ENCODE measurements around the gene RFLNA.

The RFLNA gene

DNA sequence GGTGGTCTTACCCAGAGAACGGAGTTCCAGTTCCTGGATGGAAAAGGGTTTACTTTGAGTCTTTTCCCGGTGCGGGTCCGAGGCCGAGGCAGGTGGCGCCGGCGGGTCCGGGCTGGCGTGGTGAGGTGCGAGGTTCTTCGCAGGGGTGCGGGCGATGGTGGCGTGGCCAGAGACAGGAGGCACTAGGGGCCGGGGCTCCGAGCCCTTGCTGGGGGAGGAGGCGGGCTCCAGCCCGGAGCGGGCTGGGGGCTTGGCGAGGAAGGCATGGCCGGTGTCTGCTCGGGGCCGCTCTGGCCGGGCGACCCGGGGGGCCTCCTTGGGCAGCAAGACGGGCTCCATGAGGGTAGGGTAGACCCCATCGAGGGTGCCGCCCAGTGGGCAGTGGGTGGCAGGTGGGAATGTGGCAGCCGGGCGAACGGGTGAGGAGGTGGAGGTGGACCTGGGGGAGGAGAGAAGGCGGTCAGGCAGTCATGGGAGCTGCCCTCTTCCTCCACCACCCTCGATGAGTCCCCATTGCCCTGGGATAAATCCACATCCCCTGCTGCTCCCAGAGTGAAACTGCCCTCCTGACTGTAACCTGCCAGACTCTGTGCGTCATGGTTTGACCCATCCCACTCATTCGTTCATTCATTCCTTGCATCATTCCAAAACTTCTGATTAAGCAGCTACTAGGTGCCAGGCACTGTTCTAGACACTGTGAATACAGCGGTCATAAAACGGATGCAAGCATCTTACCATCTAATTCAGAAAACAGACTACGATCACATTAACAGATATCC lies 42.0 kb downstream of the RFLNA start:
- DNase-seq (ENCODE audit: low read depth): no peak

DNA sequence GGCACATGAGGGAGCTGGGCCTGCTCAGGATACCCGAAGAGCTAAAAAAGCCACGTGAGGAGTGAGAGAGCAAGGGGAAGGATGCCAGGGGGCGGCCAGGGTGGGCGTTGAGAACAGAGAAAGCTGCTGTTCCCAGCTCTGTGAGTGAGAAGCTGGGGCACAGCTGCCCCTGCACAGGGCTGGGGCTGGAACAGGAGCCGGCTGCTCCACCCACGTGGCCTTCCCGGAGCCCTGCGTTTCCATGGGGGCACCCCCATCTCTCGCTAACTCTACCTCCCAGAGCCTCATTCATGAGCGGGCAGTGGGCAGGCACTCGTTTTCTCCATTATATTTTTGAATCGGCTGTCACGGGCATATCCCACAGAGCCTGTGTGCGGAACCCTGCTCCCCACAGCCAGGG lies 42.7 kb downstream of the RFLNA start:
- DNase-seq (ENCODE audit: low read depth): no peak

DNA sequence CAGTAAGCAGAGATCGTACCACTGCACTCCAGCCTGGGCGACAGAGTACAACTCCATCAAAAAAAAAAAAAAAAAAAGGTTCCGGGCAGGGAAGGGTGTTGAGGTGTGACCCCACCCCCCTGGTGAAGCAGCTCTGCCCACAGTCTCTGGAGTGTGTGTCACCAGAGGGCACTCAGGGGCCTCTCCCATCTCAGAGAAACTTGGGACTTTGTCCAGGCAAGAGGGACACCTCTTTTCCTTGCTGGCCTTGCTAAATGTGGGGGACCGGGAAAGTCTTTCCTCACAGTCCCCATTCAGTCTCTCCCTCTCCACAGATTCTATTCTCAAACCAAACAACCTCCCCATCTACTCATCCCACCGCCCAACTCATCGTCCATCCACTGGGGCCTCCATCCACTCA lies 43.6 kb downstream of the RFLNA start:
- no peak for DNase-seq (ENCODE audit: low read depth)

DNA sequence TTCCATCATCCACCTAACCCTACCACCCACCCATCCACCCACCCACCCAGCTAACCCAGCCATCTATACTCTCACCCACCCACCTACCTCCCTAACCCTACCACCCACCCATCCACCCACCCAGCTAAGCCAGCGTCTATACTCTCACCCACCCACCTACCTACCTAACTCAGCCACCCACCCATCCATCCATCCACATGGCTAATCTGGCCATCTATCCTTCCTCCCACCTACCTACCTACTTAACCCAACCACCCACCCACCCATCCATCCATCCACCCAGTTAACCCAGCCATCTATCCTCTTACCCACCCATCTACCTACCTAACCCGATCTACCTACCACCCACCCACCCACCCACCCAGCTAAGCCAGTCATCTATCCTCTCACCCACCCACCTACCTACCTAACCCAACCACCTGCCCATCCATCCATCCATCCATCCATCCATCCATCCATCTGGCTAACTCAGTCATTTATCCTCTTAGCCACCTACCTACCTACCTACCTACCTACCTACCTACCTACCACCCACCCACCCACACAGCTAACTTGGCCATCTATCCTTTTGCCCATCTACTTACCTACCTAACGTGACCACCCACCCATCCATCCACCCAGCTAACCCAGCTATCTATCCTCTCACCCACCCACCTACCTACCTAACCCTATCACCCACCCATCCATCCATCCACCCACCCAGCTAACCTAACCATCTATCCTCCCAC lies 44.1 kb downstream of the RFLNA start:
- no peak for DNase-seq (ENCODE audit: low read depth)

DNA sequence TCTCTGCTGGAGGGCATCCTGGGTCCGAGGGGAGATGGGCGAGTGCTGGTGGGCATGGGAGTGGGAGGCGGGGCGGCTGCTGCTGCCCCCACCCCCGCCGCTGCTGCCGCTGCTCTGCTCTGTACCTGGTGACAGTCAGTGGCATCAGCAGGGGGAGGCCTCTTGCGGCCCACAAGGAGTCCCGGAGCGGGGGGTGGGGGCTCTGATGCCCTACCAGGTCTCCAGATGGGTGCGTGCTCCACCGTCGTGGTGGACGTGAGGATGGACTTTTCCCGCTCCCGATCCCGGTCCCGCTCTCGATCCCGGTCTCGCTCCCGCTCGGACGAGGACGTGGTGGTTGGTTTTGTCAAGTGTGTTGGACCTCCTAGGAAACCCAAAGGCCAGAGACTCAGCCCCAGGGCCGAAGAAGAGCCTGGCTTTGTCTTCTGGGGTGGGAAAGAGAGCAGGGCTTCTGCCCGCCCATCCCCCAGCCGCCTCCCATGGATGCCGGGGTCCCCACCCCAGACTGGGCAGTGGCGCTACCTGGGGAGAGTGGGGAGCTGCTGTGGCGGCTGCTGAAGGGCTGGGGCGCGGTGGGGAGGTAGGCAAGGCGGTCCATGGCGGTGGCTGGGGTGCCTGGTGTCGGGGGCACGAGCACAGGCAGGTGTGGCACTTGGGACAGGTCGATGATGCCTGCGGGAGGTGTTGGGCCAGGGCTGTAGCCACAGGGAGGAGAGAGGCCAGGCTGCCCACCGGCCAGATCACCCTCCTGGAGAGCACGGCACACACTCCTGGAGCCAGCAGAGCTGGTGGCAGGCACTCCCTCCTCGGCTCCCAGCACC lies 45.4 kb downstream of the RFLNA start:
- DNase-seq (ENCODE audit: low read depth): no peak

DNA sequence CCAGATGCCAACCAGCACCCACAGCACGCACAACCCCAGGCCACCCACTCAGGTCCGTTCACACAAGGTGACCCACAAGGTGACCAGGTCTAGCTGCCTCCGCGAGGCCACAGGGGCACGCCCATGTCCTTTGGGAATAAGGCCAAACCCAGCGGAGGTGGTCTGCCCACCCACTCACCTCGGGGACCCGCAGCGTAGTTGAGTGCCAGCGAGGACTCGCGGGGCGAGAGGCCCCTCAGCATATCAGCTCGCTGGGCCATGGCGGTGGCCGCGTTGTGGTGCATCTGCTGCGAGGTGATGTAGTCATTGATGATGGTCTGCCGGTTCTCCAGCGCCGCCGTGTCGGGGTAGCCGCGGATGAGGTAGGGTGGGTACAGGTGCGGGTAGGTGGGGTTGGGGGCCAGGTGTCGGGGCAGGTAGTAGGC lies 46.8 kb downstream of the RFLNA start:
- DNase-seq (ENCODE audit: low read depth): no peak

DNA sequence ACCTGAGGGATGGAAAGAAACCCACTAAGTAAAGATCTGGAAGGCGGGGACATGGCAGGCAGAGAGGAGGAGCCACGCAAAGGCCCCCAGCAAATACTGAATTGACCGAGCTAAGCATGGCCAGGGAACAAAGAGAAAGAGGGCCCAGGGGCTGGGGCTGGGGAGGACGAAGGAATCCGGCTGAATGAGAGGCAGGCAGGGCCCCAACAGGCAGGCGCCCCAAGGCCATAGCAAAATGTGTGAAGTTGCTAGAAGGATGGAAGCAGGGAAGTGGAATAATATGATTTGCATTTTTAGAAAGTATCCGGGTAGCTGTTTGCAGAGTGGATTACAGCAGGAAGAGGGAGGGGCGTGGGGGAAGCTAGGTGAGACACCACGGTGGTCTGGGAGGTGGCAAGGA lies 49.1 kb downstream of the RFLNA start:
- no peak for DNase-seq (ENCODE audit: low read depth)

DNA sequence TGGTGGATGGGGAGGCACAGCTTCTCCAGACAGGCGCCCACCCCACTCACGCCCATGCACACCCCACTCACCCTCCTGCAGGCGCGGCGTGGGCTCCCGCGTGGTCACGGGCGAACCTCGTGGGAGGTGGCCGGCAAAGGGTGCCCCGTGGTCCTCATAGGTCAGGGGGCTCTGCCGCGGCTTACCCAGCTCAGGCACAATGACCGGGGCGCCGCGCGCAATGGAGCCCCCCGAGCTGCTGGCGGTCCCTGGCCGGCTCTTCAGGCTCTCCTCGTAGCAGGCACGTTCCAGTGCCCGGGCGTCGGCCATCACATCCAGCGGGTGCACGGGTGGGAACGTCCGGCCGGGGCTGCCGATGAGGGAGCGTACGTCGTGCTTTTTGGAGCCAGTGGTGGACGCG lies 49.6 kb downstream of the RFLNA start:
- DNase-seq (ENCODE audit: low read depth): no peak

DNA sequence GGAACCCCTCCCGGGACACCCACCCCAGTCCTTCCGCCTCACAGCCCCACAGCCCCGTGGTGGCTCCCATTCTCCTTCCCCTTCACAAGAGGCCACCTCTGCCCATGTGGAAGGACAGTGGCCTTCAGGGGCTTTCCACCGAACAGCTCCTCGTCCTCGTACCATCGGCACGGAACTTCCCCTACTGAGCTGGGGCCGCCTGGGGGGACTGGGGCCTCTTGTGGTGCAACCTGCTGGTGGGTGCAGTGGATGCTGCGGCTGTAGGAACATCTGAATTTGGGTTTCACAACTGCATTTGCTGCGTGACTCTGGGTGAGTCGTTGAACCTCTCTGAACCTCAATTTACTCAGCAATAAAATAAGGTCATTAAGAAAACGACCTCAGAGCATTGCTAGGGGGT lies 50.9 kb downstream of the RFLNA start:
- no peak for DNase-seq (ENCODE audit: low read depth)

DNA sequence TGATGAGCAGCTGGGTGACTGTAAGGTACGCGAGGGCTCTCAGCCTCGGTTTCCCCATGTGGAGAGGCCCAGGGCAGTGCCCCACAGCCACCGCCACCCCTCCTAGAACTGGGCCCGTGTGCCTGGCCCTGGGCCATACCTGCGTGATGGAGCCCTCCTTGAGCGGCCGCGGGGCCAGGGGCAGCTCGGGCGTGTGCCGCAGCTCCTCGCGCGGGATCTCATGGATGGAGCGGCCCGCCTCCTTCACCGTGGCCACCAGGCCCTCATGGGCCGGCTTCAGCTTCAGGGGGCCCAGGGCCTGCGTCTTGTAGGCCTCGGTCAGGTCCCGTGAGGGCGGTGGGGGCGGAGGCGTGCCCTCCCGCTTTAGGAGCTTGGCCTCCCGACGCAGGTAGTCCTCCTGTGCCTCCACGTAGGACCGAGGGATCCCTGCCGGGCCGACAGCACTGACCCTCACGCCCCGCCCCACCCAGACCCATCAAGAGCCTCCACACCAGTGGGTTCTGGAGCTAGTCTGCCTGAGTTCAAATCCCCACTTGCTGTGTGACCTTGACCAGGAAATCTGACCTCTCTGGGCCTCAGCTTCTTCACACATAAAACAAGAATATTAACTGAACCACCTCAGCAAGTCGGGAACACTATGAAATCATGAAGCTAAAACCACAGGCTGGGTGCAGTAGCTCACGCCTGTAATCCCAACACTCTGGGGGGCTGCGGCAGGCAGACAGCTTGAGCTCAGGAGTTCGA lies 51.7 kb downstream of the RFLNA start:
- no peak for DNase-seq (ENCODE audit: low read depth)

DNA sequence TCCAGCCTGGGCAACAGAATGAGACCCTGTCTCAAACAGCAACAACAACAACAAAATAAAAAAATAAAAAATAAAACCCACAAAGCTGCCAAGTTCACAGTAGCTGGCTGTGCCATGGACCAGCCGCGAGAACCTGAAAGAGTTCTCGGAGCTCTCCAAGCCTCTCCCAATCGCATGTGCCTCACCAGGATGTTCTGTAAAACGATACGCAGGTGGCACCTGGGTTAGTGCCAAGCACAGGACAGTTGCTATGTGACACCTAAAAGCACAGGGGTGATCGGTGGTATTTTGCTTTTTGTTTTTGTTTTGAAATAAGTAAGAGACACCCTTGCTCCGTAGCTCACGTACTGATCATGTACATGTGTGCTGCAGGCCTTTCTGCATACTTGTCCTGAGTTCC lies 52.4 kb downstream of the RFLNA start:
- DNase-seq (ENCODE audit: low read depth): no peak

DNA sequence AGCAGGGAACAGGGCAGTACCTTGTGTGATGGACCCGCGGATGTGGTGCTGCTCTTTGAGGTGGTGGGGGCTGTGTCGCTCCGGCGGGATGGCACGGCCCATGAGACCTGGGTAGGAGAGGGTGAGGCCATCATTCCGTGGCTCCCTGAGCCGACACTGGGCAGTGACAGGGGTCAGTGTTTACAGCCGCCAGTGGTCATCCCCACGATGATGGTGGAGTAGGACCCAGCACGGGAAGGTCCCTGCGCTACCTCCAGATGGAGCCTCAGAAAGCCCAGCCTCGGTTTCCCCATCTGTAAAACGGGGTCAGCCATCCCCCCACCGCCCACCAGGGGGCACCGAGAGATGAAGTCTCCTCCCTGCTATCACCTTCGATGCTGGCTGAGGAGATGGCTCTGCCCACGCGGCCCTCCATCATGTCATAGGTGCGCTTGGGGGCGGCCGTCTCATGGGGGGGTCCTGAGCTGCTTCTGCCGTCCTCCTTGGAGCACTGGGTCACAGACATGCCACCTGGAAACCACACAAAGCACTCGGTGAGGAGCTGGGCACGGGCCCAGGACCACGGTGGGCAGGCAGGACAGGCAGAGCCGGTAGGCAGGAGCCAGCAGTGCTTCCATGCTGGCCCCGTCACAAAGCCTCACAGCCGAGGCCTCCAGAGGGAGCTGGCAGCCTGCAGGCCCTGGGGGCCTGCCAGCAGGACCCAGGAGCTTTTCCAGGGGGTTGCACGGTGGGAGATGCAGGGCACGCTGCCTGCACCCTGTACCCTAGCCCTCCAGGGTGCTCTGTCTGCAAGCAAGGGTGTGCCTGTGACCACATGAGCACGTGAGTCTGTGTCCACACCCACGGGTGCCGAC lies 53.1 kb downstream of the RFLNA start:
- peak; percentile 28 for DNase-seq (ENCODE audit: low read depth)

DNA sequence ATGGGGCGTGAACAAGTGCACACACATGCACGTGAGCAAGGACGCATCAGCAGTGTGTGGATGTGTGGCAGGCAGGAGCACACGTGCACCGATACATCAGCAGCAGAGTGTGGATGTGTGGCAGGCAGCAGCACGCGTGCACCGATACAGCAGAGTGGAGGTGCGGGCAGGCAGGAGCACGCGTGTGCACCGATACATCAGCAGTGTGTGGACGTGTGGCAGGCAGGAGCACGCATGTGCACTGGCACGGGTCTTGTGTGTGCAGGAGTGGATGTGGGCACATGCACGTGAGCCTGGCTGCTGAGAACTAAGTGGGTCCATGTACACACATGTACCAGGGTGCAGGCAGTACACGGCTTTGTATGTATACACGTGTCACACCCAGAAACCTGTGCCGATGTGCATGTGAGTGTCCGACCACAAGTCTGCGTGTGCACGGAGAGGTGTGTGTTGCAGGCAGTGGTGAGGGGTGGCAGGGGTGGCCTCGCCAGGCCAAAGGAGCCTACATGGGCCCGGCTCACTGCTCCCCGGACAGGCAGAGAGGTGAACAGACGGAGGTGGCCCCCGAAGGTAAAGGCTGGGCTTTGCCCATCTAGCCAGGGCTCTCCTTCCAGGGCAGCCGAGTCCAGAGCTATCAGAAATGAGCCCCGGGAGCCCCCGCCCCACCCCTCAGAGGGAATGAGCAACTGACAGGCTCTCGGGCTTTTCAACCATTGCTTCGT lies 53.9 kb downstream of the RFLNA start:
- no peak for DNase-seq (ENCODE audit: low read depth)

DNA sequence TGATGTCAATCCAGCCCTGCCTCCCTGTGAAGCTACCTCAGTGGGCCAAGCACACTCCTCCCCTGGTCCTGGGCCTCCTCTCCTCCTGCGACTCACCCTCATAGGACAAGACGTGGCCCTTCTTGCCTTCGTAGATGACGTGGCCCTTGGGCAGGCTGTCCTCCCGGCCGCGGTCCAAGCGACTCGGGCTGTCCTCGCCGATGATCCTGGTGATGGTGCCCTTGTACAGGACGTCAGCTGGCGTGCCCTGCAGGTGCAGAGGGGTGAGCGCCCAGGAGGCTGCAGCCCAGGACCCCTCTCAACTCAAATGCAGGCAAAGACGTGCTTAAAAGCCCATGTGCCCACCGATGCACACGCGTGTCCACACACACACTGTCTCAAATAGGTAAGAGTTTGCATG lies 55.6 kb downstream of the RFLNA start:
- no peak for DNase-seq (ENCODE audit: low read depth)

DNA sequence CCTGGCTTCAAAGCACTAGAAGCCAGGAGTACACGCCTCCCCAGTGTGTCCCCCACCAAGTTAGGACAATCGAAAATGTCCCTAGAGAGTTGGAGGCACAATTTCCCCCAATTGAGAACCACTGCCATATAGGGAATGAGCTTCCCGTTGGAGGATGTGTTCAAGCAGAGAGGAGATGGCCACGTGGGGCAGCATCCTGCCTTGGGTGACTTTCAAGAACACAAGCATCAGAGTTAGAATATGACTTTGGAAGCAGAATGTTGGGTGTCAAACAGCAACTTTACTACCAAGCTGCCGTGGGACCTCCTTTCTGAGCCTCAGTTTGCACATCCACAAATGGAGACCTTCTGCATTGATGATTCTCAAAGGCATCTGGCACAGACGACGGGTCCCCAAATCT lies 56.5 kb downstream of the RFLNA start:
- no peak for DNase-seq (ENCODE audit: low read depth)

DNA sequence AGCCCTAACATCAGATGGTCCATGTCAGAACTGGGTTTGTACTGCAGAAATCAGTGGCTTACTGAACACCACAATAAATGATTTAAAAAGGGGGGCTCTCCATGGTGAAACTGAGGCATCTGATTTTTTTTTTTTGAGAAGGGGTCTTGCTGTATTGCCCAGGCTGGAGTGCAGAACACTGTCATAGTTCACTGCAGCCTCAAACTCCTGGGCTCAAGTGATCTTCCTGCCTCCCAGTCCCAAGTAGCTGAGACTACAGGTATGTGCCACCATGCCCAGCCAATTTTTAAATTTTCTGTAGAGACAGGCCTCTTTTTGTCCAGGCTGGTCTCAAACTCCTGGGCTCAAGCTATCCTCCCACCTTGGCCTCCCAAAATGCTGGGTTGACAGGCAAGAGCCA lies 57.4 kb downstream of the RFLNA start:
- no peak for DNase-seq (ENCODE audit: low read depth)

DNA sequence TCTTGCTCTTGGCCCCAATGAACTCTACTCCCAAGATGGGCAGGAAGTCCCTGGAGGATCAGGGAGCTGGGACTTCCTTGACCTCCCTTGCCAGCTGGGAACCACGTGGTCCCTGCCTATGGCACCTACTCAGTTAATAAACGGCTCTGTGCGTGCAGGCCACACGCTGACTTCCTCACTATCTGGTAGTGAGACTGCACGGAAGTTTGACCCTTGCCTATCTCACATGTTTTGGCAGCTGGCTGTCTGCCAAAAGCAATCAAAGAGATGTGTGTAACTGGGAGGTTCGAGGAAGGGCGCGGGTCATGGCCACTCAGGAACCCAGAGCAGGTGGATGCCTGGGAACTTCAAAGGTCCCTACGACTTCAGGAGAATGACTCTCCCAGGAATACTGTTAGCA lies 57.9 kb downstream of the RFLNA start:
- DNase-seq (ENCODE audit: low read depth): no peak

DNA sequence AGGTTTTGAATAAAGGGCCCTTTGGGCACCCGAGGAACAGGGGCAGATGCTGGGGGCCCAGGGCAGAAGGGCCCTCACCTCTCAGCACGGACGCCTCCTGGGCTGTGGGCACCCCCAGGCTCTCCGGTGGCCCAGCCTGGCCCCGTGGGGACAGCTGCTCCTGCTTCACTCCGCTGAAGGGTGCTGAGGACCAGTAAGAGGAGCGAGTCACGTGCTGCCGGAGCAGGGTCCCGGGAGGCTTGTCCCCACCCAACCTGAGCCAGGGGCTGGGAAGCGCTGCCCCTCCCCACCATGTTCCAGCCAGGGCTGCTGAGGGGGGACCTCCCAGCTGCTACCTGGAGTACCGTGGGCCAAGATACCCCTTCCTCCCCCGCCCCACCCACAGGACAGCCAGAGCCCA lies 59.5 kb downstream of the RFLNA start:
- no peak for DNase-seq (ENCODE audit: low read depth)

DNA sequence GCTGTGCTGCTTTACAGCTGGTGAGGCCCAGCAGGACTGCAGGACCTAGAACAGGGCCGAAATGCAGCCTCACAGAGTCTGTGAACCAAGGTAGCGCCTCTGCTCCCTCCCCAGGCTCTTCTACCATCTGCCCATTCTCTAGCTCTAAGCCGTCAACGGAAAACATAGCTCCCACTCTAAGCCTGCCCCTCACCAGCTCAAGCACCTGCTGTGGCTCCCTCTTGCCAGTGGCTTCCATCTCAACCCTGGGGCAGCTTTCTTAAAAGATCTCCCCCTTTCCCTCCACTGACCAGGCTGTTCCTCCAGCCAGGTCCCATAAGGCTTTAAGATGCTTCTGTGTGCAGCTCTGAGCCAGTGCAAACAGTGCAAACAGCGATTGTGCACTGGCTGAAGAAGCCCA lies 61.3 kb downstream of the RFLNA start:
- no peak for DNase-seq (ENCODE audit: low read depth)

DNA sequence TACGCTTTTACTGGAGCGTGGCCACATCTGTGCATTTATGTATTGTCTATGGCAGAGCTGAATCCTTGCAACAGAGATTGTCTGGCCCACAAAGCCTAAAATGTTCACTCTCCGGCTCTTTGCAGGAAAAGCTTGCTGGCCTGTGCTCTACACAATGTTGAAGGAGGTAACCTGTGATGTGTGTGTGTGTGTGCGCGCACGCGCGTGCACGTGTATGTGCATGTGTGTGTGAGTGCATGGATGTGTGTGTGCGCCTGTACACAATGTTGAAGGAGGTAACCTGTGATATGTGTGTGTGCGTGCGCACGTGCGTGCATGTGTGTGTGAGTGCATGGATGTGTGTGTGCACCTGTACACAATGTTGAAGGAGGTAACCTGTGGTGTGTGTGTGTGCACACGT lies 62.7 kb downstream of the RFLNA start:
- DNase-seq (ENCODE audit: low read depth): no peak

DNA sequence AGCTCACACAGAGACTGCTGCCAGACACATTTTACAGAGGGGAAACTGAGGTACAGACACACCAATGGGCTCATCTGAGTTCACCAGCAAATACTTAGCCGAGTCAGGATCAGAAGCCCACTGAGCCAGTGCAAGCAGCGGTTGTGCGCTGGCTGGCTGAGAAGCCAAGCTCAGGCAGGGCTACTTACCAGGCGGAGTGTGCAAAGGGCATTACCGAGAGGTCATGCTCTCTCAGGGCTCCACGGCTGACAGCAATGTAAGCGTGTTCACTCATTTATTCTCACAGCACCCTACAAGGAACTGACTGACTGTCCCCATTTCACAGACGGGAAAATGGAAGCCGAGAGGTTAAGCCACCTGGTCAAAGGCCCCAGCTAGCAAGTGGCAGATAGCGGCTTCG lies 63.7 kb downstream of the RFLNA start:
- no peak for DNase-seq (ENCODE audit: low read depth)
